ENCODE results near the gene PRUNE1.

Gene PRUNE1

DNA sequence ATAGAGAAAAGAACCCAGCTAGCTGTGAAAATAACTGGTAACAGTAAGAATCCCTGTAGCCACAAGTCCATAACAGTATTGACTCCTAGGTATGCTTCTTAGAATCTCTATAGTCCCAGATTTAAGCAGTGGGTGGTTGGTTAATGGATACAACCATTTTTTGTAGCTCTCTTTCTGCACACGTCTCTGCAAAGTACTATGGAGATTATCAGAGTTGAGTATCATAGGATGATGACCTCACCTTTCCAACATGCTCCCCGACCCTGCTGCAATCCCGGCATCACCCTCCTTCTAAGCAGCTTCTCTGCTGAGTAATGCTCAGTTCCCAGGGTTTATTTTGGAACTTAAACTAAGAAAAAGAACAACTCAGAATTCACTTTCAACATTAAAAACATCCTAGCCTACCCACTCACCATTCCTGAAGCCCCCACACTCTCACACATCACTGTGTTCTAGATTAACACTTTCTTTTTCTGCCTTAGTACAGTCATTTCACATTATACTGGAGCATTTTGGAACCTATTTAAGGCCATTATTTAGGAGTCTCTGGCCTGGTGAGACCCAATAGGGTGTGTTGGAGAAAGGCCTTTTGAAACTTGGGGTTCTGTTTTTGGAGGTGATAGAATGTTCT, 54.6 kb downstream of the PRUNE1 start:
- H3K4me1 ChIP-seq (ENCODE audit: control insufficient read depth, insufficient read depth, low read length), result peaks cover 21% of the 10 kb centered on the region
- H3K27me3 ChIP-seq (ENCODE audit: control insufficient read depth in 1 of 2, insufficient read depth in 2 of 2, low read length in 2 of 2), result no peaks in the 10 kb centered on the region
- H3K9me3 ChIP-seq (ENCODE audit: control insufficient read depth in 2 of 2, low read length in 2 of 2), result no peaks in the 10 kb centered on the region
- no peak overlapping the region for H3K27ac ChIP-seq (ENCODE audit: low read length)
- H3K9ac ChIP-seq (ENCODE audit: low read length in 2 of 2), result no peak overlapping the region
- no peaks in the 10 kb centered on the region for H3K36me3 ChIP-seq (ENCODE audit: control insufficient read depth in 2 of 2, insufficient read depth in 2 of 2, low read length in 2 of 2)
- H3K4me3 ChIP-seq (ENCODE audit: low read length in 2 of 2), result no peak overlapping the region

DNA sequence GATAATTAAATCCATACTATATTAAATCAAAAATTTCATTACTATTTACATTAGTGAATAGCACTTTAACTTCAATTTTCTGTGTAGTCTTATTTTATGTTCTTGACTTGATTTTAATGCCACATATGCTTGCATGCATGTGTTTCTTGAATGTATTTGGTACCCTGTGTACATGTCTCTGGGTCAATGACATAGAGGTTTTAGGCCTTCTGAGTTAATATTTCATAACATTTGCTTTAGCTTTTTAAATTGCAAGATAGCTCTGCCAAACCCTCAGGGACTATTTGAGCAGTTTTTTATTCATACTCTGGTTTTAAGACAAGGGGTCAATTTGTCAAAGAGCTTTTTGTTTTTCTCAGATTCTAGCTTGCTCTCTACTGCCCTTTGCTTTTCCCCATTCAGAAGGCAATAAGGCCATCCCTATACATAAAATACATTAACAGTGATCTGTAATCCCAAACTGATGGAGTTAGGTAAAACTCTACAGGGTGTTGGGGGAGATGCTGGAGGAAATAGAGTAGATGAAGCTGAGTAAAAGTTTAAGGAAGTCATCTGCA, 56.9 kb downstream of the PRUNE1 start:
- Histone ChIP-seq H3K9ac (ENCODE audit: low read length in 2 of 2) (no peak overlapping the region), H3K4me1 (ENCODE audit: control insufficient read depth, insufficient read depth, low read length) (peaks cover 11% of the 10 kb centered on the region), H3K9me3 (ENCODE audit: control insufficient read depth in 2 of 2, low read length in 2 of 2) (no peaks in the 10 kb centered on the region), H3K27me3 (ENCODE audit: control insufficient read depth in 1 of 2, insufficient read depth in 2 of 2, low read length in 2 of 2) (no peaks in the 10 kb centered on the region), H3K27ac (ENCODE audit: low read length) (no peak overlapping the region), H3K4me3 (ENCODE audit: low read length in 2 of 2) (no peak overlapping the region), H3K36me3 (ENCODE audit: control insufficient read depth in 2 of 2, insufficient read depth in 2 of 2, low read length in 2 of 2) (no peaks in the 10 kb centered on the region)

DNA sequence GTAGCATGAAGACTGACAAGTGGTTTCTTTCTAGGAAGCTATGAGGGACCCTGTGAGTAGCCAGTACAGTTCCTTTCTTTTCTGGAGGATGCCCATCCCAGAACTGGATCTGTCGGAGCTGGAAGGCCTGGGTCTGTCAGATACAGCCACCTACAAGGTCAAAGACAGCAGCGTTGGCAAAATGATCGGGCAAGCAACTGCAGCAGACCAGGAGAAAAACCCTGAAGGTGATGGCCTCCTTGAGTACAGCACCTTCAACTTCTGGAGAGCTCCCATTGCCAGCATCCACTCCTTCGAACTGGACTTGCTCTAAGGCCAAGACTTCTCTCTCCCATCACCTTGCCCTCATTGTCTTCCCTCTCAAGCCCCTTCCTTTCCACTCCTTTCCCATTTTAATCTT, 58.9 kb downstream of the PRUNE1 start:
- Histone ChIP-seq H3K4me3 (ENCODE audit: low read length in 2 of 2) (no peak overlapping the region), H3K36me3 (ENCODE audit: control insufficient read depth in 2 of 2, insufficient read depth in 2 of 2, low read length in 2 of 2) (no peaks in the 10 kb centered on the region), H3K27me3 (ENCODE audit: control insufficient read depth in 1 of 2, insufficient read depth in 2 of 2, low read length in 2 of 2) (no peaks in the 10 kb centered on the region), H3K9ac (ENCODE audit: low read length in 2 of 2) (no peak overlapping the region), H3K27ac (ENCODE audit: low read length) (no peak overlapping the region), H3K4me1 (ENCODE audit: control insufficient read depth, insufficient read depth, low read length) (peaks cover 12% of the 10 kb centered on the region), H3K9me3 (ENCODE audit: control insufficient read depth in 2 of 2, low read length in 2 of 2) (no peaks in the 10 kb centered on the region)

DNA sequence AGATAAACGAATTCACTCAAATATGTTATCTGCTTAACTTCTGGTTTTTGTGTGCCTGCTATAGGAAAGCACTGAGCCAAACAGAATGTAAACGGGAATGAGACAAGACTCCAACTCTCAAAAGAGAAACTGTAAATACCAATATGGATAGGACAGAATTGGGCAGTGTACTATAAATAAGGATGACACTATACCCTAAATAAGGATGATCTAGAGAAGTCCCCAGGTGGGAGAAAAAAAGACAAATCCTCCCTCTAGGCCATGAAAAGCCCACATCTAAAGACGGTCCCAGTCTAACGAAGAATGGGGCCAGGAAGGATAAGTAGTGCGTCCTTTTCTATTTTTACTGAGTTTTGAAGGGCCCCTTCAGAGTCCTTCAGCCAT, 60.8 kb downstream of the PRUNE1 start:
- H3K4me1 ChIP-seq (ENCODE audit: control insufficient read depth, insufficient read depth, low read length), result peaks cover 12% of the 10 kb centered on the region
- H3K27me3 ChIP-seq (ENCODE audit: control insufficient read depth in 1 of 2, insufficient read depth in 2 of 2, low read length in 2 of 2), result no peaks in the 10 kb centered on the region
- no peak overlapping the region for H3K4me3 ChIP-seq (ENCODE audit: low read length in 2 of 2)
- H3K9ac ChIP-seq (ENCODE audit: low read length in 2 of 2), result no peak overlapping the region
- peaks cover 0 to 3% of the 10 kb centered on the region in 2 donors for H3K36me3 ChIP-seq (ENCODE audit: control insufficient read depth in 2 of 2, insufficient read depth in 2 of 2, low read length in 2 of 2)
- no peaks in the 10 kb centered on the region for H3K9me3 ChIP-seq (ENCODE audit: control insufficient read depth in 2 of 2, low read length in 2 of 2)
- H3K27ac ChIP-seq (ENCODE audit: low read length), result peak overlapping the region; percentile 100

DNA sequence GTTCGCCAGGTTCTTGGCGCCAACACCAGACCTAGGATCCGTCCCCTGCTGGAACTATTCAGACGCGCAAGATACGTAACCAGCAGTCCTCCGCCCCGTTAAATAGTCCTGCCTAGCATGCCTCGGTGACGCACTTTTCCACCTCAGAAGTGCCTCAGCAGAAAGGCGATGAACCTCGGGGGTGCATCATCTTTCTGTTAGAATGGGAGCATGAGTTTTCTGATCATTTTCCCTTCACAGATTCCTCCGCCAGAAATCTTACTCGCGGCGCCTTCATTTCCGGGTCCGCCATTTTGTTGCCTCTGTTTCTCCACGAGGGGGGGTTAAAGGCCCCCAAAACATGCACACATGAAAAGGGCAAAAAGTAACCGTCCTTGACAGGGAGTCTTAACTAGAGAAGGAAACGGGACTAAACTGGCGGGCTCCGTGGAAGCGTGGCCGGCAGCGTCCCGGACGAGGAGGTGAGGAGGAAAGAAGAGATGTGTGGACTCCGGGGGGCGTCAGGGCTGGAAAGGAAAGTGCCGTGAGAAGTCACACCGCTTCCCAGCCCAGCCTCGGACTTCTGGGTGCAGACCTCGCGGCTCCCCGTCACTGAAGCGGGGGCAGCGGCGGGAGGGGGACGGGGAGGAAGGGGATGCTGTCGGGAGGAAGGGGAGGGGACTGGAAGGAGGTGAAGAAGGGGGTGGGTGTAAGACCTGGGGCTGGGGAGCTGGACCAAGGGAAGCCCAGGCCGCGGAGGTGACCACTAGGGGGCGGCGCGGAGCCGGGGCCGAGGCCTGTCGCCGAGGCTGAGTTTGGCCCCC, 62.4 kb downstream of the PRUNE1 start, which contains the start of gene GABPB2:
Gene GABPB2, plus strand, starts transcription at position 288 of the 803 bp plus-strand sequence. CDS start 17,429 bp downstream, outside the sequence.
- Histone ChIP-seq H3K36me3 (ENCODE audit: control insufficient read depth in 2 of 2, insufficient read depth in 2 of 2, low read length in 2 of 2) (peaks cover 0 to 5% of the 10 kb centered on the region in 2 donors), H3K9me3 (ENCODE audit: control insufficient read depth in 2 of 2, low read length in 2 of 2) (no peaks in the 10 kb centered on the region), H3K4me1 (ENCODE audit: control insufficient read depth, insufficient read depth, low read length) (peaks cover 12% of the 10 kb centered on the region), H3K9ac (ENCODE audit: low read length in 2 of 2) (peak within 1 kb of the TSS; percentile 95 to 99), H3K4me3 (ENCODE audit: low read length in 2 of 2) (peak within 1 kb of the TSS; percentile 75 to 97), H3K27me3 (ENCODE audit: control insufficient read depth in 1 of 2, insufficient read depth in 2 of 2, low read length in 2 of 2) (no peaks in the 10 kb centered on the region), H3K27ac (ENCODE audit: low read length) (peak within 1 kb of the TSS; percentile 100)

DNA sequence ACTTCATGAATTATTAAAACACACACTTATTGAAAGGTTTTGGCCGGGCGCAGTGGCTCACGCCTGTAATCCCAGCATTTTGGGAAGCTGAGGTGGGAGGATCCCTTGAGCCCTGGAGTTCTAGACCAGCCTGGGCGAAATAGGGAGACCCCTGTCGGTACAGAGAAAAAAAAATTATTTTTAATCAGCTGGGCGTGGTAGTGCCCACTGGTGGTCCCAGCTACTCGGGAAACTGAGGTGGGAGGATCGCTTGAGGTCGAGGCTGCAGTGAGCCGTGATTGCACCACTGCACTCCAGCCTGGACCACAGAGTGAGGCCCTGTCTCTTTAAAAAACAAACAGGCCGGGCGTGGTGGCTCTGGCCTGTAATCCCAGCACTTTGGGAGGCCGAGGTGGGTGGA, 64.0 kb downstream of the PRUNE1 start:
- Histone ChIP-seq H3K9me3 (ENCODE audit: control insufficient read depth in 2 of 2, low read length in 2 of 2) (no peaks in the 10 kb centered on the region), H3K27ac (ENCODE audit: low read length) (no peak overlapping the region), H3K4me1 (ENCODE audit: control insufficient read depth, insufficient read depth, low read length) (peaks cover 12% of the 10 kb centered on the region), H3K4me3 (ENCODE audit: low read length in 2 of 2) (no peak overlapping the region), H3K9ac (ENCODE audit: low read length in 2 of 2) (no peak overlapping the region), H3K36me3 (ENCODE audit: control insufficient read depth in 2 of 2, insufficient read depth in 2 of 2, low read length in 2 of 2) (peaks cover 0 to 5% of the 10 kb centered on the region in 2 donors), H3K27me3 (ENCODE audit: control insufficient read depth in 1 of 2, insufficient read depth in 2 of 2, low read length in 2 of 2) (no peaks in the 10 kb centered on the region)
